ENCODE data around the gene VRK2. TPM values are rescaled to one million over a fixed set of nuclear protein-coding genes. Genes with fewer than 3 reads are reported as not detected.
"Not testable (repeated sequence)": the region's sequence is repeated elsewhere in the genome, so short reads cannot be mapped to it uniquely, and the experiment has no call there.

VRK2 gene
- total RNA-seq, 3 donors from 2014 or later = 26.9 to 34.0 (median 28.2) TPM

DNA sequence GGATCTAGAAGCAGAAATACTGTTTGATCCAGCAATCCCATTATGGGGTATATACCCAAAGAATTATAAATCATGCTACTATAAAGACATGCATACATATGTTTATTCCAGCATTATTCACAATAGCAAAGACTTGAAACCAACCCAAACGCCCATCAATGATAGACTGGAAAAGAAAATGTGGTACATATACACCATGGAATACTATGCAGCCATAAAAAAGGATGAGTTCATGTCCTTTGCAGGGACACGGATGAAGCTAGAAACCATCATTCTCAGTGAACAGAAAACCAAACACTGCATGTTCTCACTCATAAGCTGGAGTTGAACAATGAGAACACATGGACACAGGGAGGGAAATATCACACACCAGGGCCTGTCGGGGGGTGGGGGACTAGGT lies 133.6 kb downstream of the VRK2 start:
- H3K27ac ChIP-seq = not testable (repeated sequence)

GRCh38 chr2:58180635-58181034 lies 134.0 kb downstream of the VRK2 start:
- DNase-seq (ENCODE audit: low spot score in 2 of 2) = no peak
- TF ChIP-seq POLR2AphosphoS5 (IDR thresholded peaks at IDR 0.05) = no peak
- intact Hi-C loops (cut with DNase I; ENCODE audit: low total_unique reads) = no loop called here
- H3K4me3 ChIP-seq = no peak overlapping the region
- H3K4me1 ChIP-seq = no peaks in the 10 kb centered on the region
- no peak overlapping the region for H3K27ac ChIP-seq
- no peaks in the 10 kb centered on the region for H3K36me3 ChIP-seq
- no peaks in the 10 kb centered on the region for H3K27me3 ChIP-seq
- no peaks in the 10 kb centered on the region for H3K9me3 ChIP-seq

More for the DNA sequence above, 133.6 kb downstream of the VRK2 start:
- H3K4me3 ChIP-seq; H3K36me3 ChIP-seq; H3K27me3 ChIP-seq; H3K4me1 ChIP-seq; DNase-seq (ENCODE audit: low spot score in 2 of 2); H3K9me3 ChIP-seq; intact Hi-C loops (cut with DNase I; ENCODE audit: low total_unique reads): not testable (repeated sequence)

- Histone ChIP-seq H3K27me3 (no peaks in the 10 kb centered on the region), H3K4me3 (no peak overlapping the region), H3K4me1 (no peaks in the 10 kb centered on the region), H3K36me3 (no peaks in the 10 kb centered on the region), H3K9me3 (no peaks in the 10 kb centered on the region), H3K27ac (no peak overlapping the region)
- no peak for DNase-seq (ENCODE audit: low spot score in 2 of 2)
- intact Hi-C loops (cut with DNase I; ENCODE audit: low total_unique reads) = no loop called here
- TF ChIP-seq POLR2AphosphoS5 (IDR thresholded peaks at IDR 0.05) (no peak), POLR2A (IDR thresholded peaks at IDR 0.05) (no peak)
- TF ChIP-seq, protein P1, sequence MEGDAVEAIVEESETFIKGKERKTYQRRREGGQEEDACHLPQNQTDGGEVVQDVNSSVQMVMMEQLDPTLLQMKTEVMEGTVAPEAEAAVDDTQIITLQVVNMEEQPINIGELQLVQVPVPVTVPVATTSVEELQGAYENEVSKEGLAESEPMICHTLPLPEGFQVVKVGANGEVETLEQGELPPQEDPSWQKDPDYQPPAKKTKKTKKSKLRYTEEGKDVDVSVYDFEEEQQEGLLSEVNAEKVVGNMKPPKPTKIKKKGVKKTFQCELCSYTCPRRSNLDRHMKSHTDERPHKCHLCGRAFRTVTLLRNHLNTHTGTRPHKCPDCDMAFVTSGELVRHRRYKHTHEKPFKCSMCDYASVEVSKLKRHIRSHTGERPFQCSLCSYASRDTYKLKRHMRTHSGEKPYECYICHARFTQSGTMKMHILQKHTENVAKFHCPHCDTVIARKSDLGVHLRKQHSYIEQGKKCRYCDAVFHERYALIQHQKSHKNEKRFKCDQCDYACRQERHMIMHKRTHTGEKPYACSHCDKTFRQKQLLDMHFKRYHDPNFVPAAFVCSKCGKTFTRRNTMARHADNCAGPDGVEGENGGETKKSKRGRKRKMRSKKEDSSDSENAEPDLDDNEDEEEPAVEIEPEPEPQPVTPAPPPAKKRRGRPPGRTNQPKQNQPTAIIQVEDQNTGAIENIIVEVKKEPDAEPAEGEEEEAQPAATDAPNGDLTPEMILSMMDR (IDR thresholded peaks at IDR 0.05) = no peak
Measured at GRCh38 chr2:58182527-58182926, 135.9 kb downstream of the VRK2 start.

- H3K9me3 ChIP-seq = no peaks in the 10 kb centered on the region
- intact Hi-C loops (cut with DNase I; ENCODE audit: low total_unique reads) = loop anchor here (5.0 kb wide), 1 partner anchor 79 kb away; no protein-coding TSS in a partner anchor
- DNase-seq (ENCODE audit: low spot score in 2 of 2) = no peak
- H3K4me1 ChIP-seq = no peaks in the 10 kb centered on the region
- no peak overlapping the region for H3K27ac ChIP-seq
- H3K27me3 ChIP-seq = no peaks in the 10 kb centered on the region
- no peaks in the 10 kb centered on the region for H3K36me3 ChIP-seq
- no peak for TF ChIP-seq POLR2A (IDR thresholded peaks at IDR 0.05)
- TF ChIP-seq, protein P1 (IDR thresholded peaks at IDR 0.05) = no peak
- TF ChIP-seq POLR2AphosphoS5 (IDR thresholded peaks at IDR 0.05) = no peak
- no peak overlapping the region for H3K4me3 ChIP-seq
Measured at GRCh38 chr2:58186501-58186900, 139.9 kb downstream of the VRK2 start.

GRCh38 chr2:58187022-58187421 lies 140.4 kb downstream of the VRK2 start:
- not testable (repeated sequence) for H3K4me1 ChIP-seq; H3K36me3 ChIP-seq; H3K4me3 ChIP-seq; H3K27me3 ChIP-seq; DNase-seq (ENCODE audit: low spot score in 2 of 2); H3K27ac ChIP-seq; H3K9me3 ChIP-seq
- intact Hi-C loops (cut with DNase I; ENCODE audit: low total_unique reads) = loop anchor here (5.0 kb wide), 1 partner anchor 80 kb away; no protein-coding TSS in a partner anchor

GRCh38 chr2:58194458-58194857 lies 147.9 kb downstream of the VRK2 start:
- Histone ChIP-seq H3K4me1 (no peaks in the 10 kb centered on the region), H3K36me3 (no peaks in the 10 kb centered on the region), H3K4me3 (no peak overlapping the region), H3K27ac (no peak overlapping the region), H3K27me3 (no peaks in the 10 kb centered on the region), H3K9me3 (no peaks in the 10 kb centered on the region)
- no peak for DNase-seq (ENCODE audit: low spot score in 2 of 2)
- intact Hi-C loops (cut with DNase I; ENCODE audit: low total_unique reads) = no loop called here
- TF ChIP-seq POLR2A (IDR thresholded peaks at IDR 0.05) (no peak), POLR2AphosphoS5 (IDR thresholded peaks at IDR 0.05) (no peak)
- TF ChIP-seq, protein P1 (IDR thresholded peaks at IDR 0.05) = no peak

DNA sequence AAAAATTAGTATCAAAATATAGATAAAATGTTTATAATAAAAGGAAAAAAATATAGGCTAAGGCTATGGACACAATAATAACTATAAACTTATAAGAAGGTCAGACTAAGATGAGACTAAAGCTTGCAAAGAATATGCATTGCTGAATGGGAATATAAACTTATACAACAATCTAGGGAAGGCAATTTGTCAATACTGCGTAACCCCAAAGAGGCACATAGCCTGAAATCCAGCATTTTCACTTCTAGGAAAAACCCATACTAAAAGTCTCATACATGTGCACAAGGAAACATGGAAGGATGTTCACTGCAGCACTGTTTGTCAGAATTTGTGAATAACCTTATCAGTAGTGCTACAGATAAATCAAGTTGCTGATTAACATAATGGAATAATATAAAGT lies 149.1 kb downstream of the VRK2 start:
- no peak for TF ChIP-seq POLR2AphosphoS5 (IDR thresholded peaks at IDR 0.05)
- TF ChIP-seq, protein P1 (IDR thresholded peaks at IDR 0.05) = no peak
- H3K9me3 ChIP-seq = no peaks in the 10 kb centered on the region
- no peak overlapping the region for H3K27ac ChIP-seq
- intact Hi-C loops (cut with DNase I; ENCODE audit: low total_unique reads) = no loop called here
- H3K27me3 ChIP-seq = no peaks in the 10 kb centered on the region
- H3K36me3 ChIP-seq = no peaks in the 10 kb centered on the region
- DNase-seq (ENCODE audit: low spot score in 2 of 2) = no peak
- no peaks in the 10 kb centered on the region for H3K4me1 ChIP-seq
- H3K4me3 ChIP-seq = no peak overlapping the region

Data from breast epithelium (tissue), 4 donors.